IPS DF 4.7 (cell line): ENCODE results near the gene CCR6.

Source experiments
- DNase-seq: peaks from one replicate; pipeline ENCODE4 v3.0.0-alpha.2; 2013; ENCODE audit warnings: low spot score; ENCODE audit errors: extremely low read depth

Gene CCR6

DNA sequence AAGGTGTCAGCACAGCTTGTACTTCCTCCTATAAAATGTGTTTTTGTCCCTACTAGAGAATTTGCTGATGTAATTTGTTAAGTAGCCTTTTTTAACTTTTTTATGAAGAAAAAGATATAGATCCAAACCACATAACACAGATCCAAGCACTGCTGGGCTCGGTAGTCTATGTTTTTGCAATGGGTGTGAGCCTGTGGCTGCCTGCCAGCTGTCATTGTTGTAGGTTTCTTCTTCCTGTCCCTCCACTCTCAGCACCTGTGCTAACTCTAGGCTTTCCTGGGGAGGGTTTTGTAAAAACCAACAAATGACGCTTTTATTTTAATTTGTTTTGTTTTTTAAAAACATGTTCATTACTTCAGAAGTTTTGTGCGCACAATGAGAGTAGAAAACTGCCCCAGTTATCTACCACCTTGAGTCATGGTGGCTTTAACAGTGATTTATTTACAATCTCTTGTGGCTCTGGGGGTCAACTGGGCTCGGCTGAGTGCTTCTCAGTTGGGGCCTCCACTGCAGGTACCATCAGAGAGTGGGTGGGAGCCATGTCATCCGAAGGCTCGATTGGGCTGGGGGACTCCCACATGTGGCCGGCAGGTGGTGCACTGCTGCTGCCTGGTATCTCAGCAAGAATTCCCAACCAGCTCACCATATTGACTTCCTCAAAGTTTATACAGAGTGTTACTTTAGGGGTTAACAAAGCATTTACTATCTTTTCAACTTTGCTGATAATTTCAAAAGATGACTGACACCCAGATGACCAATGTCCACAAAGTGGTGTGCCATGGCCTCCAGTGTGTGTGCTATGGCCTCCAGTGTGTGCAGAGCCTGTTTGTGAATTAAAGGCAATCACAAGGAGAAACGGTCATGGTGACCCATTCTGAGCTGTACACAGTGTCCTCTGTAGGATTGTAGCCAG lies 3.0 kb upstream of the CCR6 start:
- no peak for DNase-seq

GRCh38 chr6:167120583-167120903 lies 2.4 kb upstream of the CCR6 start:
- no peak for DNase-seq

GRCh38 chr6:167121335-167121841 lies 1.5 kb upstream of the CCR6 start:
- DNase-seq = no peak

DNA sequence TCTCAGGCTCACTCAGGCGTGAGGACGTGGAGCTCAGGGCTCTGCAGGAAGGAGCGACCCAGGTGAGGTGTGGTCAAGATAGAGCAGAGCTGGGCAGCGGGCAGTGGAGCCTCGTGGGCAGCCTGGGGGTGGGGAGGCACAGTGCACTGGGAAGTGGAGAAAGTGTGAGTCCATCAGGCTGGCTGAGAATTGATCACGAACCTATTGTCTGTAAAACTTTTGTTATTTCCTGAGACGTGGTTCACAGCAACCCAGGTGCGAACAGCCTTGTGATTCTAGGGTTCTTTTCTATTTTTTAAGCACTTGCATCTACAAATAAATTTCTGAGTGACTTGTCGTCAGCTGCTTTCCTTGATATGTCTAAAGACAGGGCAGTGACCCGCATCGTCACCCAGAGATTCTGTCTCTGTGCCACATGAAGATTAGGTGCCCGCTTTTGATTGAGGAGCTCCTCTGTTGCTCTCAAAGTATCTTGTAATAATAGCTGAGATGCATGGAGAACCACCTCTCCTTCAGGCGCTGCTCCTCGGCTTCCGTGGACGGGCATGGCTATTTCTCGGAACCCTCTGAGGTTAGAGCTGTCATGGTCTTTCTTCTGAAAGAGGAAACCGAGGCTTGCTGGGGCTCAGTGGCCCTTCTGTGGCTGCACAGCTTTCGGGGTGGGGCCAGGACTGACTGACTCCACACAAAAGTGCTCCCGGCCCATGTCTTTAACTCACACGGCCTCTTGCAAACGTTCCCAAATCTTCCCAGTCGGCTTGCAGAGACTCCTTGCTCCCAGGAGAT lies 662 bp upstream of the CCR6 start:
- DNase-seq = no peak

DNA sequence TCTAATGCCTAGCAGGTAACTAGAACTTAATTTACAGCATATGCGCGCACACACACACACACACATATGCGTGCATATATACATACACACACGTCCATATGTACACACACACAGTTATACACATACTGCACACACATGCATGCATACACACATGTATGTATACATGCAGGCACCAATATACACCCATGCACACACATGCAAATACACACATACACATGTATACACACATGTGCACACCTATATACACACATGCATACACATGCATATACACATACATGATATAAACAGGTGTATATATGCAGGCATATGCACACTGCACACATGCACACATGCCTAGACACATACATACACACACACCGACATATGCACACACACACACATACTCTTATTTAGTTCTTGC lies 1.9 kb downstream of the CCR6 start:
- no peak for DNase-seq

GRCh38 chr6:167125410-167125809 lies 2.5 kb downstream of the CCR6 start:
- no peak for DNase-seq

GRCh38 chr6:167125855-167126349 lies 3.0 kb downstream of the CCR6 start:
- no peak for DNase-seq

GRCh38 chr6:167127785-167128531 lies 5.1 kb downstream of the CCR6 start:
- no peak for DNase-seq

- DNase-seq = no peak
Measured at GRCh38 chr6:167129159-167129558, 6.3 kb downstream of the CCR6 start.

DNA sequence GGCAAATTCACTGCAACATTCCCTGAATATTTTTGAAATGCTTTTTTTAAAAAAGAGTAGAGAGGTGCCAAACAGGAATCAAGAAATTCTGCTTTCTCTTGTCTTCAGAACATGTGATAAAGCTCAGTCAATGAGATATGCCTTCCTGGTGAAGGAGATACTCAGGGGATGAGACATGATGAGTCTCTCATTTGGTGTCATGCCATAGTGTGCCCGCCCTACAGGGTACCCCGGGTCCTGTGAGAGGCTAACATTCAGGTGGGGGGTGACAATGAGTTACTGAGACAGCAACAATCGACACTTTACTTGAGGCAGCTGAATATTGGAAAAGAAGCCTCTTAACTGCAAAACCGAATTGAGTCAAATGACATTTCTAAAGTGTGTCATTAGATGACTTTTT lies 6.7 kb downstream of the CCR6 start:
- DNase-seq = no peak

DNA sequence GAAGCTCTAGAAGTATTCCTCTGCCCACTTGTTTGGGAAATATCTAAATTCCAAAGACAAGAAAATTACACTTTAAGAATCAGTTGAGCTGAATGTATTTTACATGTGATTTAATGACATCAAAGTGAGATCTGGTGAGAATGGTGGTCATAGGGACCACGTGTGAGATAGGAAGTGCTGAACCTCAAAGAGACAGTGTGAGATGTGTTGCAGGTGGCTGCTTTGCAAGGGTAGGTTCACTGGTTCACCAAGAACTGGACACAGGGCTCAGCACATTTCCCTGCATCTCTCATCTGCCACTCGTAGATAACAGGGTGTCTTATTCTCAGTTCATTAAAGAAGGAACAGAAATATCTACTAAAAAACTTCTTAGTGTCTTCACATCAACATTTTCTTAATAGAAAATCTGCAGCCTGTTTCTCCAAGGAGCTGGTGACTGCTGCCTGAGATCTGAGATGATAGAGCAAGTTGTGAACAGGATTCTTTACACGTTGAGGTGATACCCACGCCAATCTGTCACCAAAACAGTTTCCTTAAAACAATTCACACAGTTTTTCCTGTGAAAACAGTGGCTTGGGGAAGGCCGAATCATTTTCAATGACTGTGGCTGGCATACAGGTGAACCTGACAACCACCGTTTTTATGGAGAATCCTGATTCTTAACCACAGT lies 7.2 kb downstream of the CCR6 start:
- DNase-seq = no peak

DNA sequence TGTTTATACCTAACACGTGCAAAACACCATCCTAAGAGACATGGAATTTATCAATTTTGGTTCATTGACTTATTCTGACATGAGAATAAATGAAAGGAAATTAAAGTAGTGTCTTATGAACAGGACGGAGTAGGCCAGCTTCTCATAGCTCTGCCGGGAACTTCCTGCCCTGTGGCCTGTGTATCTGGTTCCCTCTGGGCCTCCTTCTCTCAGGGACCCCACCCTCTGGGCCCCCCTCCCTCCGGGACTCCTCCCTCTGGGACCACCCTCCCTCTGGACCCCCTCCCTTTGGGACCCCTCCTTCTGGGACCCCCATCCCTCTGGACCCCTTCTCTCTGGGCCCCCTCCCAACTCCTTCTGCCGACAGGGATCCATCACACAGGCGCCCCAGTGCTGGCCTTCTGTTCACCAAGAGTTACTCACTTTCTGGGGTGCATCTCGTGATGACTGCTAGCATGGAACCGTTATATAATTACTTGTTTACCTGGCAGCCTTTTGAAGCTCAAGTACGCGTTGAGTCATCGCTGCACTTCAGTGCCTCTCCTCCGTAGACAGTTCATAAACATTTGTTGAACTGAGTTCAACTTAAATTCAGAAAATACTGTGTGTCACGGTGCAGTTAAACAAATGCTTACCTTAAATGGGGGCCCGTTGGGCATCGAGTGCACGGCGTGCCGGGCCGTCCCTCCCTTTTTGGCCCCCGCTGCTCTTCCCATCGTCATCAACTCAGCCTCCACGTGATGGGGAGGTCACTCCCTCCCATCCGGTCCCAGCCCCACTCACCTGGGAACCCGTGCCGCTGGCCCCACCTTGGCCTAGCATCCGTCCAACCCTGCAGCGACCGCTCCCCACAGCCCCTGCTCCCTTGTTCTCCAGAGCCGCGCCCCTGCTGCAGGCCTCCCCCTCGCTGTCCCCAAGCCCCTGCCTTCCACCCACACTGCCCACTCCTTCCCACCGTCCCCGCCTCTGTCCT lies 8.1 kb downstream of the CCR6 start:
- no peak for DNase-seq

- DNase-seq = no peak
Measured at GRCh38 chr6:167134448-167135328, 11.8 kb downstream of the CCR6 start.

DNA sequence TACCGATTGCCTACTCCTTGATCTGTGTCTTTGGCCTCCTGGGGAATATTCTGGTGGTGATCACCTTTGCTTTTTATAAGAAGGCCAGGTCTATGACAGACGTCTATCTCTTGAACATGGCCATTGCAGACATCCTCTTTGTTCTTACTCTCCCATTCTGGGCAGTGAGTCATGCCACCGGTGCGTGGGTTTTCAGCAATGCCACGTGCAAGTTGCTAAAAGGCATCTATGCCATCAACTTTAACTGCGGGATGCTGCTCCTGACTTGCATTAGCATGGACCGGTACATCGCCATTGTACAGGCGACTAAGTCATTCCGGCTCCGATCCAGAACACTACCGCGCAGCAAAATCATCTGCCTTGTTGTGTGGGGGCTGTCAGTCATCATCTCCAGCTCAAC lies 13.5 kb downstream of the CCR6 start:
- DNase-seq = no peak

GRCh38 chr6:167137081-167137480 lies 14.2 kb downstream of the CCR6 start:
- no peak for DNase-seq

DNA sequence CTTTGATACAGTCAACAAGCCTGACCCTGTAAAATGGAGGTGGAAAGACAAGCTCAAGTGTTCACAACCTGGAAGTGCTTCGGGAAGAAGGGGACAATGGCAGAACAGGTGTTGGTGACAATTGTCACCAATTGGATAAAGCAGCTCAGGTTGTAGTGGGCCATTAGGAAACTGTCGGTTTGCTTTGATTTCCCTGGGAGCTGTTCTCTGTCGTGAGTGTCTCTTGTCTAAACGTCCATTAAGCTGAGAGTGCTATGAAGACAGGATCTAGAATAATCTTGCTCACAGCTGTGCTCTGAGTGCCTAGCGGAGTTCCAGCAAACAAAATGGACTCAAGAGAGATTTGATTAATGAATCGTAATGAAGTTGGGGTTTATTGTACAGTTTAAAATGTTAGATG lies 15.0 kb downstream of the CCR6 start:
- DNase-seq = no peak

- DNase-seq = no peak
Measured at GRCh38 chr6:167139761-167140160, 16.9 kb downstream of the CCR6 start.

DNA sequence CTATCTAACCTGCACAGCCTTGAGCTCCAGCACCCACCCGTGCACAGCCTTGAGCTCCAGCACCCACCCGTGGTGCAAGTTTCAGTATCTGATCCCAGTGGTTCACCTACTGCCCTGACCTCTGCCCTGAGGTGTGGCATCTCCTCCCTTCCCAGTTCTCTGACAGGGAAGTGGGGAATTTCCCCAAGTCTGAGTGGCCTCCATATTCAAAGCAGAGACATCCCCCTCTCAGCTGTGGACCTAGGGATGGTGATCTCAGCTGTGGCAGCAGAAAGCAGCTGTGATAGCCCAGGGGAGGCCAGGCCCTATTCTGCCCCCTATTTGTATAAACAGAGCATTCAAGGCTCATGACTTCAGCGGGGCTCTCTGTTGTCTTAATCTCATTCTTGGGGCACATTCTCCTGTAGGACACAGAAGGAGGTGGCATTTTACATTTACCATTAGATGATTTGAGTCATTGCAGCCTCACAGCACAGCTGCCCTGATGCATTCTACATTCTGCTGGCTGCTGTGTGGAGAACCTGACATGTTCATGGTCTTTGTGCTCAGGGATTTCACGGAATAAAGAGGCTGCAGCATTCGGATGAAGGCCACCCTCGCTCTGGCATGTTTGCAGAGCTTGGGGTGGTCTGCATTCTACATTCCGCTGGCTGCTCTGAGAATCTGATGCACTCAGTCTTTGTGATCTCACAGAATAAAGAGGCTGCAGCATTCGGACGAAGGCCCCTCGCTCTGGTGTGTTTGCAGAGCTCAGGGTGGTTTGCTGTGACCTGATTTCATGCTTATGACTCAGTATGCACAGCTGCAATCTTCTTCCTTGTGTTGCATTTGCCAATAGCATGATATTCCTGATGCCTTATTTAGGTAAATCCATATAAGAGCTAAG lies 17.9 kb downstream of the CCR6 start:
- DNase-seq = no peak
